H1 (cell line): ENCODE data around the gene WWC1.

Experiments used
- CTCF ChIP-seq, 3 experiments: IDR thresholded peaks; 1 replicate in 2 of 3; 2 replicates in 1 of 3; pipeline versions ENCODE4 v1.5.1 to v1.6.1; 2011; ENCODE audit warnings: low read length in 3 of 3, mild to moderate bottlenecking in 3 of 3, inconsistent platforms in 2 of 3, low read depth in 1 of 3, moderate library complexity in 1 of 3; ENCODE audit not compliant: insufficient read depth in 1 of 3; ENCODE audit errors: control extremely low read depth in 1 of 3
- EGR1 ChIP-seq: IDR thresholded peaks from 2 replicates; pipeline ENCODE4 v1.6.1; 2011; ENCODE audit warnings: low read depth, low read length, borderline replicate concordance
- EZH2 ChIP-seq: fragments of 200-600 bp; sonication (generic); IDR thresholded peaks from 2 replicates; pipeline ENCODE4 v1.7.1; 2012; ENCODE audit warnings: low read depth, mild to moderate bottlenecking, moderate library complexity, low read length, inconsistent platforms; ENCODE audit not compliant: severe bottlenecking
- FOSL1 ChIP-seq: IDR thresholded peaks from 2 replicates; pipeline ENCODE4 v1.6.1; 2011; ENCODE audit warnings: mild to moderate bottlenecking, low read depth, low read length, moderate library complexity; ENCODE audit not compliant: insufficient read depth
- KDM4A ChIP-seq: IDR thresholded peaks from one replicate; pipeline ENCODE4 v1.7.1; 2012; ENCODE audit warnings: low read depth, mild to moderate bottlenecking, moderate library complexity, low read length, inconsistent platforms; ENCODE audit not compliant: severe bottlenecking
- PHF8 ChIP-seq: fragments of 200-600 bp; sonication (generic); conservative IDR thresholded peaks from 2 replicates; pipeline ENCODE4 v1.7.1; 2012; ENCODE audit warnings: low read depth, mild to moderate bottlenecking, inconsistent platforms, low read length, moderate library complexity
- POLR2A ChIP-seq, 2 experiments: IDR thresholded peaks; 1 replicate in 1 of 2; 2 replicates in 1 of 2; pipeline ENCODE4 v1.6.1; 2011; ENCODE audit warnings: low read depth in 2 of 2, low read length in 2 of 2, mild to moderate bottlenecking in 2 of 2; ENCODE audit errors: control extremely low read depth in 1 of 2
- SRF ChIP-seq: IDR thresholded peaks from 2 replicates; pipeline ENCODE4 v1.6.1; 2011; ENCODE audit warnings: mild to moderate bottlenecking, low read depth, low read length, moderate library complexity
- TAF1 ChIP-seq: IDR thresholded peaks from 2 replicates; pipeline ENCODE4 v1.6.1; 2011; ENCODE audit warnings: mild to moderate bottlenecking, low read depth, low read length

GRCh38 chr5:168415401-168415800 lies 124.0 kb downstream of the WWC1 start:
- TF ChIP-seq POLR2A (IDR thresholded peaks at IDR 0.05; ENCODE audit: control extremely low read depth in 1 of 2, low read depth in 2 of 2, low read length in 2 of 2) = no peak
- no peak for TF ChIP-seq FOSL1
- no peak for TF ChIP-seq EGR1
- TF ChIP-seq PHF8 = no peak
- TF ChIP-seq CTCF (IDR thresholded peaks at IDR 0.05; ENCODE audit: control extremely low read depth in 1 of 3, insufficient read depth in 1 of 3, low read depth in 1 of 3, low read length in 3 of 3) = no peak
- no peak for TF ChIP-seq TAF1
- TF ChIP-seq KDM4A = no peak
- no peak for TF ChIP-seq EZH2
- no peak for TF ChIP-seq SRF
